Putamen (tissue), 1 donor: ENCODE results near the gene C9orf50.

ENCODE experiments used
- DNase-seq: peaks from one replicate; pipeline ENCODE4 v3.0.0-alpha.2; 2016; ENCODE audit warnings: low spot score

Gene C9orf50

DNA sequence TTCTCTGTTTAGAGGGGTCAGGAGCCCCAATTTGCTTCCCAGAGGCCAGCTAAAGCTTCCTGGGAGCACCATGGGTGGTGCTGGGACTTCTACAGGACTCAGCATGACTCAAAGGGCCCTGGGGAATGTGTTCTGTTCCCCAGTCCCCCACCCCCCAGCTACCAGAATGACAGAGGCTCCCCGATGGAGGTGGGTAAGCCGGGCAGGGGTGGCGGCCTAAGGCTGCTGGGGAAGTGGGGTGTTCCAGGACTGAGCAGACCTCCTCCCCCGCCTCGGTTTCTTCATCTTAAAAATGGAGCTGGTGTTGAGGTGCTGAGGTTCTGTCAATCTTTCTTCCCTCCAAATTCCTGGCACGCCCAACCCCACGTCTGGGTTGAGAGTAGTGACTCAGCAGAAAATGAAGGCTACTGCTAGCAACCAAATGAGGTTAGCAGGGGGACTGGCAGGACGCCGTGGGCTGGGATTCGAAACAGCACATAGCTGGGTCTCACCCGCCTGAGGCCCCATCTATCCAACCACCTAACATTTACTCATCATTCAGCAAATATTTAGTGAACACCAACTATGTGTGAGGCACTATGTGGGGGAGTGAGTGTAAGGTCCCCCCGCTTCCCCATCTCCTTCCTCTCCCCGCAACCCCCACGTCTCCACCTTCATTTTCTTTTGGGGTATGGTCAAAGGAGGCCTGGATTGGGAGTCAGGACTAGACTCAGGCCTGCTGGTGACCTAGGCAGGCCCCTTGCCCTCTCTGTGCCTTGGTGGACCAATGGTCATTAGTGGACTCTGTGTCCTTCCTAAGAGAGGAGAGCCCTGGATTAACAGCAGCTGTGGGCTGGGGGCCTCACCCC lies 50.2 kb downstream of the C9orf50 start:
- no peak for DNase-seq

DNA sequence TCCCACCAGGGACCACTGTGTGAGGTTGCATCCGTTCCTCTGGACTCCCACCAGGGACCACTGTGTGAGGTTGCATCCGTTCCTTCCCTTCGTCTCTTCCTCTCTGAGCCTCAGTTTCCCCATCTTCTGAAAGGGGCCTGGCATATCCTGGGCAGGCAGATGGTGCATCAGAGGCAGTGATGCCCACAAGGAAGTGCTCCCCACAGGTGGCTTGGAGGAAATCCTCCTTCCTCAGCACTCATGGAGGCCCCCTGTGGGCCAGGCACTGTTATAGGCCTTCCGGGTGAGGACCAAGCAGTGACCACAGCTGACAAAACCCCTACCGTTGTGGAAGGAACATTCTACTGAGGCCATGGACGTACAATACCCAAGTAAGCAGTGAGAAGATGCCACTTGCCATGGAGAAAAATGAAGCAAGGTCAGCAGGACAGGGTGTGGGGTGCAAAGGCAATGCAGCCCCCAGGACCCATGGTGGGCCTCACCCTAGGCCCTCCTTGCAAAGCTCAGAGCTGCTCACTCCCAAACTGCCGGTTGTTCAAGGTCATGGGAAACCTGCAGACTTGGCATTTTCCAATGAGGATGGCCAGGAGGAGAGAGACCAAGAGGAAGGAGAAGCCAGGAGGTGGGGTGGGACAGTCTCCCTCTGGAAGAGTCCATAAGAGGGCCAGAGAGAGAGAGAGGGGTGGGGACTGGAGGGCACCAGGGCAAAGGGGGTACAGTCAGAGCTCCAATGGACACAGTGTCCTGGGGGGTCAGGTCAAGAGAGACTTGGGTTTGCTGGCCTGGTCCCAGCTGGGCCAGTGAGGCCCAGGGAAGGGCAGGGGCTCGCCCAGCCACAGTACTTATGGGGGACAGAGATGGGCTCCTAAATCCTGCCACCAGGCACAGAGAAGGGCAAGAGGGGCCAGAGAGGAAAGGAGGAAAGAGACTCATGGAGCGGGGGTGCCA lies 51.1 kb downstream of the C9orf50 start:
- DNase-seq, result no peak

- DNase-seq, result no peak
Measured at GRCh38 chr9:129568560-129569501, 52.1 kb downstream of the C9orf50 start.

- no peak for DNase-seq
Measured at GRCh38 chr9:129567842-129568559, 52.9 kb downstream of the C9orf50 start.

- DNase-seq, result no peak
Measured at GRCh38 chr9:129567329-129567728, 53.6 kb downstream of the C9orf50 start.

DNA sequence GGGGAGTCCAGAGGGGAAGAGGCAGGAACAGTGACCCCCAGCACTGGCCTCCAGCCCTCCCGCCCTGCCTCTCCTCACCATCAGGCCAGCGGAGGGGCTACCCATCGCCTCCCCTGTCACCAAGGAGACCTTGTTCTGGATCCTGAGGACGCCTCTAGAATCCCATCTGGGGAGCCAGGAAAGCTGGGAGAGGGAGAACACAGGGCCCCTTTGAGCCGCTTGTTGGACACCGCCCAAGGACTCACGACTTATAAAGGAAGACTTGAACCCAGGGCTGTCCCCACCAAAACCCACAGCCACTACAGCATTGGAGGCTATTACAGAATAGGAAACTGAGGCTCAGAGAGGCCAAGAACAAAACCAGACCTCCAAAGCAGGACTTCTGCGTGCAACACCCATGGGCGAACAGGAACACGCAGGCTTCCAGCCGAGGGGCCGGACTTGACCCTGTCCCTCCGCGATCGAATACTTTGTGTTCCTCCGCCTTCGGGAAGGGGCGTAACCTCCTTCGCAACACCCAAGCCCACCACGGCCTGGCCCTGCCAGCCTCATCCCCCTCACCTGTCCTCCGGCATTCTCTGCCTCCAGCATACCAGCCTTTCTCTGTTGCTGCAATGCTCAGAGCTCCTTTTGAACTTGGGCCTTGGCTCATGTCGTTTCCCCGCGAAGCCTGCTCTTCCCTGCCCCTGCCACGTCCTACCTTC lies 54.2 kb downstream of the C9orf50 start:
- DNase-seq, result no peak

DNA sequence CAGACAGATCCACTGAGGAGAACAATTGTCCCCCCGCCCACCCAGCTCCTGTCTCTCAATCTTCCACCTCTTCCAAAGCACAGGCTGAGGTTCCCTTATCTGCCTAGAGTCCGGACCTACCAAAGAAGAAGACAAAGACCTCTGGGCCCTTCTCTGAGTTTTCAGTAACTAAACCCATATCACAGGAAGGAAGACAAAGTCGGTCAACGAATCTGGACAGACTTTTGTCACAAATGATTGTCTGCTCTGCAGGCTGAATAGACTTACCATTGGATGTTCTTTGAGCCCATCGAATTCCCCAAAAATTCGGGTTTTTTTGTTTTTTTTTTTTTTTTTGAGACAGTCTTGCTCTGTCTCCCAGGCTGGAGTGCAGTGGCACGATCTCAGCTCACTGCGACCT lies 58.0 kb downstream of the C9orf50 start:
- DNase-seq, result no peak

- no peak for DNase-seq
Measured at GRCh38 chr9:129562514-129562913, 58.4 kb downstream of the C9orf50 start.
